ENCODE data around the gene UCK2. TPM values are rescaled to one million over a fixed set of nuclear protein-coding genes. Genes with fewer than 3 reads are reported as not detected.

UCK2 gene
- total RNA-seq, 1 donor from 2014 or later = 8.3 TPM

DNA sequence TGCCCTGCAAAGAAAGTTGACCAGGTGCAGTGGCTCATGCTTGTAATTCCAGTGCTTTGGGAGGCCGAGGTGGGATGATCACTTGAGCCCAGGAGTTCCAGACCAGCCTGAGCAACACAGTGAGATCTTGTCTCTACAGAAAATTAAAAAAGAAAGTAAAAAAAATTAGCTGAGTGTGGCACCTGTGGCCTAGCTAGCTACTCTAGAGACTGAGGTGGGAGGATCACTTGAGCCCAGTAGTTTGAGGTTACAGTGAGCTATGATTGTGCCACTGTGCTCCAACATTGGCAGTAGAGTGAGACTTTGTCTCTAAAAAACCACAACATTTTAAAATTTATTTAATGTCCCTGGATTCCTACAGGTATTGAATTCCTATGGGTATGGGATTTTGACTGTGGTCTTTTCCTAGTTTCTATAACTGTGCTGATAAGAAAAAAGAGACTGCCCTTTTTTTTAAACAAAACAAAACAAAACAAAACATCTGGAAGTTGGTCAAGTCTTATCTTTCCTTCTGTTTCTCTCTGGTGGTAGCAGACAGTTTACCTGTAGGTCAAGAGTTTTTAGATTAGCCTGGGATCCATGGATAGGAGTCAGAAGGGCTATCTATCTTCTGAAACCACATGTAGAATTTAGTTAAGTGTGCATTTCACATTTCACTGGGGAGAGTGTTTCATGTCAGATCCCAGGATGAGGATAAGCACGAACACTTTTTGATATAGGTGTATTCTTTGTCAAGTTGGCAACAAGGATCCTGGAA is 18.8 kb downstream of the UCK2 start:
- intact Hi-C loops (cut with DNase I) = no loop called here
- Histone ChIP-seq H3K27me3 (ENCODE audit: low read depth) (no peaks in the 10 kb centered on the region), H3K36me3 (no peaks in the 10 kb centered on the region), H3K9me3 (no peaks in the 10 kb centered on the region), H3K27ac (no peak overlapping the region), H3K4me1 (peaks cover 17% of the 10 kb centered on the region), H3K4me3 (no peak overlapping the region)
- DNase-seq (no peak), ATAC-seq (no peak)
- TF ChIP-seq, protein P1, sequence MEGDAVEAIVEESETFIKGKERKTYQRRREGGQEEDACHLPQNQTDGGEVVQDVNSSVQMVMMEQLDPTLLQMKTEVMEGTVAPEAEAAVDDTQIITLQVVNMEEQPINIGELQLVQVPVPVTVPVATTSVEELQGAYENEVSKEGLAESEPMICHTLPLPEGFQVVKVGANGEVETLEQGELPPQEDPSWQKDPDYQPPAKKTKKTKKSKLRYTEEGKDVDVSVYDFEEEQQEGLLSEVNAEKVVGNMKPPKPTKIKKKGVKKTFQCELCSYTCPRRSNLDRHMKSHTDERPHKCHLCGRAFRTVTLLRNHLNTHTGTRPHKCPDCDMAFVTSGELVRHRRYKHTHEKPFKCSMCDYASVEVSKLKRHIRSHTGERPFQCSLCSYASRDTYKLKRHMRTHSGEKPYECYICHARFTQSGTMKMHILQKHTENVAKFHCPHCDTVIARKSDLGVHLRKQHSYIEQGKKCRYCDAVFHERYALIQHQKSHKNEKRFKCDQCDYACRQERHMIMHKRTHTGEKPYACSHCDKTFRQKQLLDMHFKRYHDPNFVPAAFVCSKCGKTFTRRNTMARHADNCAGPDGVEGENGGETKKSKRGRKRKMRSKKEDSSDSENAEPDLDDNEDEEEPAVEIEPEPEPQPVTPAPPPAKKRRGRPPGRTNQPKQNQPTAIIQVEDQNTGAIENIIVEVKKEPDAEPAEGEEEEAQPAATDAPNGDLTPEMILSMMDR (IDR thresholded peaks at IDR 0.05) = no peak

- Histone ChIP-seq H3K36me3 (no peaks in the 10 kb centered on the region), H3K27me3 (ENCODE audit: low read depth) (no peaks in the 10 kb centered on the region), H3K4me1 (peaks cover 16% of the 10 kb centered on the region), H3K9me3 (no peaks in the 10 kb centered on the region), H3K4me3 (no peak overlapping the region), H3K27ac (no peak overlapping the region)
- intact Hi-C loops (cut with DNase I) = no loop called here
- ATAC-seq (no peak), DNase-seq (no peak)
- TF ChIP-seq, protein P1 (IDR thresholded peaks at IDR 0.05) = no peak
Measured at GRCh38 chr1:165847486-165847885, 20.1 kb downstream of the UCK2 start.

- TF ChIP-seq, protein P1 (IDR thresholded peaks at IDR 0.05) = no peak
- DNase-seq (no peak), ATAC-seq (peak in 1 of 2 donors; percentile 49)
- intact Hi-C loops (cut with DNase I) = no loop called here
- no peaks in the 10 kb centered on the region for H3K27me3 ChIP-seq (ENCODE audit: low read depth)
- H3K9me3 ChIP-seq = no peaks in the 10 kb centered on the region
- H3K27ac ChIP-seq = no peak overlapping the region
- H3K4me3 ChIP-seq = no peak overlapping the region
- peaks cover 15% of the 10 kb centered on the region for H3K4me1 ChIP-seq
- H3K36me3 ChIP-seq = no peaks in the 10 kb centered on the region
Measured at GRCh38 chr1:165849353-165850133, 22.1 kb downstream of the UCK2 start.

DNA sequence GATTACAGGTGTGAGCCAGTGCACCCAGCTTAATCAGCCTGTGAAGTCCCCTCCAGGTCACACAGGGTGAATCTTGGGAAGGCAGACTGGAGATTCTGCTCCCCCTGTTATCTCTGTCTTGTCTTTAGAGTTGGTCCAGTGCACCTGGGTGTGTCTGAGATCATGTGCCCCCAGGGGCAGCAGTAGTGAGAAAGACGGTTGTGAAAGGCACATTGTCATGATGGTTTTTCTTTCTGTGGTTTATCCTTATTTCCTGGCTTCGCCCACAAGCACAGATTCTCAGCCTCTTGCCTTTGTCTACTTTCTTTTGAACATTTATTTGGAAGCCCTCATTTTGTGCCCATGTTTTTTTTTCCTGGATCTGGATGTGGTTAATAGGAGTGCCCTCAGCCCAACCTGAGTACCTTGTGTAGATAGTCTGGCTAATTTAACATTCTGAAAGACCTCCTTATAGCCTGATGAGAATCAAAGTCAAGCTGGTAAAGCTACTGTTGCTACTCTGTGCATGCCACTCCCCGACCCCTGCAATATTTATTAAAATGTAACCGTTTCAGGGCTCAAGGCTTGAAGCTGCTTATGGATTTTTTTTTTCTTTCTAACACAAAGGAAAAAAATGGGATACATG is 23.7 kb downstream of the UCK2 start:
- Histone ChIP-seq H3K27me3 (ENCODE audit: low read depth) (no peaks in the 10 kb centered on the region), H3K27ac (no peak overlapping the region), H3K4me3 (no peak overlapping the region), H3K9me3 (no peaks in the 10 kb centered on the region), H3K36me3 (no peaks in the 10 kb centered on the region), H3K4me1 (peaks cover 15% of the 10 kb centered on the region)
- DNase-seq (no peak), ATAC-seq (no peak)
- intact Hi-C loops (cut with DNase I) = no loop called here
- TF ChIP-seq, protein P1 (IDR thresholded peaks at IDR 0.05) = no peak

GRCh38 chr1:165852871-165853270 is 25.5 kb downstream of the UCK2 start:
- Histone ChIP-seq H3K4me1 (peaks cover 15% of the 10 kb centered on the region), H3K27me3 (ENCODE audit: low read depth) (no peaks in the 10 kb centered on the region), H3K27ac (no peak overlapping the region), H3K4me3 (no peak overlapping the region), H3K9me3 (no peaks in the 10 kb centered on the region), H3K36me3 (no peaks in the 10 kb centered on the region)
- ATAC-seq (no peak), DNase-seq (no peak)
- TF ChIP-seq, protein P1 (IDR thresholded peaks at IDR 0.05) = no peak
- intact Hi-C loops (cut with DNase I) = no loop called here
